Caco-2 (cell line): Measurements from ENCODE around the gene CMTM7. TPM values are rescaled to one million over a fixed set of nuclear protein-coding genes. Genes with fewer than 3 reads are reported as not detected.

ENCODE experiments used
- BruUV-seq: library from RNA; stranded (reverse); fragments of 400-500 nt; replicated peaks from 2 replicates; lab custom pipeline; 2021; lab: Mats Ljungman, UMichigan
- CTCF ChIA-PET: fragments of 300-600 bp; sonication (Branson Sonifier 250); formaldehyde crosslinking; loops from one replicate; lab custom pipeline; 2022; ENCODE audit warnings: antibody characterized with exemption; lab: Charles Lee
- POLR2A ChIA-PET: fragments of 300-600 bp; sonication (Branson Sonifier 250); formaldehyde crosslinking; loops from one replicate; lab custom pipeline; 2022; ENCODE audit warnings: antibody characterized with exemption; lab: Charles Lee
- DNase-seq, 2 experiments: peaks; one replicate each; pipeline versions ENCODE4 v3.0.0 to v3.0.0-alpha.2; 2020 to 2022
- H3K27me3 ChIP-seq: replicated peaks from 2 replicates; pipeline ENCODE4 v1.6.0; 2011; ENCODE audit warnings: low read length; ENCODE audit not compliant: control insufficient read depth, insufficient read depth
- H3K36me3 ChIP-seq: 2 replicates; pipeline ENCODE4 v1.5.1; 2011; ENCODE audit warnings: low read length; ENCODE audit not compliant: control insufficient read depth, insufficient read depth
- H3K4me1 ChIP-seq: fragments of 250-450 bp; sonication (Bioruptor Pico); 2 replicates; pipeline ENCODE4 v1.5.1; 2020; ENCODE audit warnings: mild to moderate bottlenecking
- H3K4me3 ChIP-seq: 2 replicates; pipeline ENCODE4 v1.5.1; 2011; ENCODE audit warnings: low read depth, mild to moderate bottlenecking, control low read depth, low read length
- H3K9me3 ChIP-seq: fragments of 250-450 bp; sonication (Bioruptor Pico); 2 replicates; pipeline ENCODE4 v1.5.1; 2020; ENCODE audit warnings: mild to moderate bottlenecking, moderate library complexity
- H3K27ac Mint-ChIP-seq: one replicate; pipeline ENCODE4 v1.8.0; 2022; ENCODE audit warnings: mixed read lengths; ENCODE audit not compliant: unreplicated experiment
- H3K27me3 Mint-ChIP-seq: one replicate; pipeline ENCODE4 v1.8.0; 2022; ENCODE audit warnings: mixed read lengths; ENCODE audit not compliant: insufficient read depth, unreplicated experiment
- H3K36me3 Mint-ChIP-seq: one replicate; pipeline ENCODE4 v1.8.0; 2022; ENCODE audit warnings: mild to moderate bottlenecking, mixed read lengths; ENCODE audit not compliant: insufficient read depth, unreplicated experiment
- H3K4me1 Mint-ChIP-seq: one replicate; pipeline ENCODE4 v1.8.0; 2022; ENCODE audit warnings: low read depth, mixed read lengths; ENCODE audit not compliant: unreplicated experiment
- H3K4me3 Mint-ChIP-seq: one replicate; pipeline ENCODE4 v1.8.0; 2022; ENCODE audit warnings: mild to moderate bottlenecking, moderate library complexity, mixed read lengths; ENCODE audit not compliant: unreplicated experiment
- H3K9me3 Mint-ChIP-seq: one replicate; pipeline ENCODE4 v1.8.0; 2022; ENCODE audit warnings: mixed read lengths; ENCODE audit not compliant: unreplicated experiment
- intact Hi-C: fragments of 100-400 bp; cut with micrococcal nuclease; formaldehyde crosslinking; loops from one replicate; pipeline ENCODE4 v1.10.0; 2022; ENCODE audit not compliant: unreplicated experiment
- total RNA-seq: library from RNA; stranded (reverse); gene quantifications from 2 replicates; pipeline ENCODE4 v1.2.3, GENCODE V29; 2022
- TF ChIP-seq, protein P1 (sequence below), 2 experiments: fragments of 200-600 bp in 1 of 2; IDR thresholded peaks; 1 replicate in 1 of 2; 2 replicates in 1 of 2; pipeline versions ENCODE4 v1.5.1 to v1.8.0; 2011 to 2022; ENCODE audit warnings: antibody characterized with exemption in 1 of 2, control low read depth in 1 of 2, inconsistent platforms in 1 of 2, low read depth in 1 of 2, low read length in 1 of 2, mild to moderate bottlenecking in 1 of 2, moderate library complexity in 1 of 2; ENCODE audit not compliant: insufficient read depth in 1 of 2, severe bottlenecking in 1 of 2, unreplicated experiment in 1 of 2

Gene CMTM7
- total RNA-seq, 1 experiment from 2014 or later, result 27.0 TPM

GRCh38 chr3:32474201-32474600 lies 82.5 kb downstream of the CMTM7 start:
- H3K27me3 ChIP-seq, result no peaks in the 10 kb centered on the region; the same call in 1 of the 2 replicates
- Mint-ChIP-seq H3K27me3 (no peaks in the 10 kb centered on the region), H3K4me1 (no peaks in the 10 kb centered on the region), H3K9me3 (no peaks in the 10 kb centered on the region), H3K36me3 (peaks cover 34% of the 10 kb centered on the region), H3K4me3 (no peak overlapping the region), H3K27ac (no peak overlapping the region)
- TF ChIP-seq, protein P1, sequence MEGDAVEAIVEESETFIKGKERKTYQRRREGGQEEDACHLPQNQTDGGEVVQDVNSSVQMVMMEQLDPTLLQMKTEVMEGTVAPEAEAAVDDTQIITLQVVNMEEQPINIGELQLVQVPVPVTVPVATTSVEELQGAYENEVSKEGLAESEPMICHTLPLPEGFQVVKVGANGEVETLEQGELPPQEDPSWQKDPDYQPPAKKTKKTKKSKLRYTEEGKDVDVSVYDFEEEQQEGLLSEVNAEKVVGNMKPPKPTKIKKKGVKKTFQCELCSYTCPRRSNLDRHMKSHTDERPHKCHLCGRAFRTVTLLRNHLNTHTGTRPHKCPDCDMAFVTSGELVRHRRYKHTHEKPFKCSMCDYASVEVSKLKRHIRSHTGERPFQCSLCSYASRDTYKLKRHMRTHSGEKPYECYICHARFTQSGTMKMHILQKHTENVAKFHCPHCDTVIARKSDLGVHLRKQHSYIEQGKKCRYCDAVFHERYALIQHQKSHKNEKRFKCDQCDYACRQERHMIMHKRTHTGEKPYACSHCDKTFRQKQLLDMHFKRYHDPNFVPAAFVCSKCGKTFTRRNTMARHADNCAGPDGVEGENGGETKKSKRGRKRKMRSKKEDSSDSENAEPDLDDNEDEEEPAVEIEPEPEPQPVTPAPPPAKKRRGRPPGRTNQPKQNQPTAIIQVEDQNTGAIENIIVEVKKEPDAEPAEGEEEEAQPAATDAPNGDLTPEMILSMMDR (IDR thresholded peaks at IDR 0.05; ENCODE audit: insufficient read depth in 1 of 2, low read depth in 1 of 2, low read length in 1 of 2, severe bottlenecking in 1 of 2, unreplicated experiment in 1 of 2), result no peak
- ChIA-PET CTCF (no interaction called here), POLR2A (no interaction called here)
- H3K4me3 ChIP-seq, result no peak overlapping the region
- no TSS peak for BruUV-seq
- intact Hi-C loops, result no loop called here
- H3K36me3 ChIP-seq, result no peaks in the 10 kb centered on the region; the same call in 1 of the 2 replicates
- no peaks in the 10 kb centered on the region for H3K9me3 ChIP-seq
- no peak for DNase-seq
- no peaks in the 10 kb centered on the region for H3K4me1 ChIP-seq

DNA sequence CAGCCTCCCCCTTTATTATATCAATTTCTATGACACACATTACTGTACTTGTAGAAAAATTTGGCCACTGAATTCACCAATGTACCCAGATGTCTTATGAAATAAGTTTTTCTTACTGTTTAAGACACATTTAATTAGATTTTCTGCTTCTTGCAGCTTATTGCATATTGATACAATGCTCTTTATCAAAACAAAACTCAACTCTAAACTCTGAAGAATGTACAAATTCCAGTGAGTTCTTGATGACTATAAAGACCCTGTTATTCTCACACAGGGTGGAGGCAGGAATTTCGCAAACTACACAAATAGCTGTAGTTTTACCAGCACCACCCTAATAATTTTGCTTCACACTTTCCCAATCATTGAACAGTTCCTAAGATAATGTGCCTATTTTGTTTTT lies 89.0 kb downstream of the CMTM7 start:
- Mint-ChIP-seq H3K4me3 (no peak overlapping the region), H3K9me3 (no peaks in the 10 kb centered on the region), H3K4me1 (peaks cover 9% of the 10 kb centered on the region), H3K27ac (no peak overlapping the region), H3K27me3 (no peaks in the 10 kb centered on the region), H3K36me3 (peaks cover 38% of the 10 kb centered on the region)
- H3K4me1 ChIP-seq, result no peaks in the 10 kb centered on the region
- no TSS peak for BruUV-seq
- ChIA-PET CTCF (no interaction called here), POLR2A (interaction anchor here (0.6 kb wide), 1 partner anchor 22 kb away, joined by 3 read pairs; the partner anchor contains the start of gene CMTM6)
- TF ChIP-seq, protein P1 (IDR thresholded peaks at IDR 0.05; ENCODE audit: insufficient read depth in 1 of 2, low read depth in 1 of 2, low read length in 1 of 2, severe bottlenecking in 1 of 2, unreplicated experiment in 1 of 2), result no peak
- no peak for DNase-seq
- H3K36me3 ChIP-seq, result no peaks in the 10 kb centered on the region
- intact Hi-C loops, result no loop called here
- H3K9me3 ChIP-seq, result no peaks in the 10 kb centered on the region
- no peaks in the 10 kb centered on the region for H3K27me3 ChIP-seq
- H3K4me3 ChIP-seq, result no peak overlapping the region

DNA sequence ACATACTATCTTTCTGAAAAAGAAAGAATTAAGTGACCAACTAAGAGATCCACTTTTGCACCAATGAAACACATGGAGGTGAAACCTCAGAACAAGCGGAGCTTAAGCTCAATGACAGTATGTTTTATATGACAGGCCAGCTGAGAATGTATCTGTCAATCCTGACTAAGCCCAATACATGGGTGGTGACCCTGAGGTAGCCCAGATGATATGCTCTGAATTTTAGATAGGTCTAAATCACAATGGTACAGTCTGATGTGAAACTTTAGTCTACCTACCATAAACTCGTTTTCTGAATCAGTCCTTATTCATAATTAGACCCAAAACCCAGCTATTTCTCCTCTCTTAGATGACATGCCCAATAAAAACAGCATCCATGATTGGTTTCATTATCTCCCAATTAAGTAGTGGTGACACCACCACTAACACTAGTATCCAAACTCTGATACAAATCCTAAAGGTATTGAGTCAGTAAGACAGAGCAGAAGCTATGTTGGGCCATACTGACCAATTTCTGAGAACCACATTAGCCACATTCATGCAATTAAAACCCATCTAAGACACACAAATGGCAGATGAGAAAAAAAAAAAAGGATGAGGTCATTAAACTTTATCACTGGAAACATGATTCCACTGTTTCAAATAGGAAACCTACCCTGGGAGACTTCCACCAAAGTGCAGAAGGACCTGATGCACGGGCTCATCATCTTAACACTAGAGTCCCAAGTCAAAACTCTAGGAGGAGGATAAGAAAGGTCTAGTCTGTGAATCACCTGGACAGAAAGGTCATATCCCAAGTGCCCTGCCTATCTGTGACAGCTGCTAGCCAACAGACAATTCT lies 90.4 kb downstream of the CMTM7 start:
- no peak overlapping the region for H3K4me3 ChIP-seq
- no peak overlapping the region for H3K27ac Mint-ChIP-seq
- H3K36me3 ChIP-seq, result no peaks in the 10 kb centered on the region
- H3K4me1 Mint-ChIP-seq, result peaks cover 9% of the 10 kb centered on the region
- BruUV-seq, result no TSS peak
- H3K27me3 Mint-ChIP-seq, result no peaks in the 10 kb centered on the region
- TF ChIP-seq, protein P1 (IDR thresholded peaks at IDR 0.05; ENCODE audit: insufficient read depth in 1 of 2, low read depth in 1 of 2, low read length in 1 of 2, severe bottlenecking in 1 of 2, unreplicated experiment in 1 of 2), result no peak
- POLR2A ChIA-PET, result no interaction called here
- no peaks in the 10 kb centered on the region for H3K4me1 ChIP-seq
- intact Hi-C loops, result no loop called here
- H3K9me3 ChIP-seq, result no peaks in the 10 kb centered on the region
- DNase-seq, result no peak
- CTCF ChIA-PET, result no interaction called here
- no peaks in the 10 kb centered on the region for H3K9me3 Mint-ChIP-seq
- H3K4me3 Mint-ChIP-seq, result no peak overlapping the region
- no peaks in the 10 kb centered on the region for H3K27me3 ChIP-seq
- H3K36me3 Mint-ChIP-seq, result peaks cover 28% of the 10 kb centered on the region
